HG03354 (cell line): ENCODE measurements around the gene PXN.
"Not testable (repeated sequence)": the region's sequence is repeated elsewhere in the genome, so short reads cannot be mapped to it uniquely, and the experiment has no call there.

Source experiments
- ATAC-seq: cut with Tn5 transposase; IDR thresholded peaks from one replicate; pipeline ENCODE4 v1.9.1; 2021; ENCODE audit warnings: mild to moderate bottlenecking; ENCODE audit not compliant: unreplicated experiment, poor library complexity, severe bottlenecking

Gene PXN

DNA sequence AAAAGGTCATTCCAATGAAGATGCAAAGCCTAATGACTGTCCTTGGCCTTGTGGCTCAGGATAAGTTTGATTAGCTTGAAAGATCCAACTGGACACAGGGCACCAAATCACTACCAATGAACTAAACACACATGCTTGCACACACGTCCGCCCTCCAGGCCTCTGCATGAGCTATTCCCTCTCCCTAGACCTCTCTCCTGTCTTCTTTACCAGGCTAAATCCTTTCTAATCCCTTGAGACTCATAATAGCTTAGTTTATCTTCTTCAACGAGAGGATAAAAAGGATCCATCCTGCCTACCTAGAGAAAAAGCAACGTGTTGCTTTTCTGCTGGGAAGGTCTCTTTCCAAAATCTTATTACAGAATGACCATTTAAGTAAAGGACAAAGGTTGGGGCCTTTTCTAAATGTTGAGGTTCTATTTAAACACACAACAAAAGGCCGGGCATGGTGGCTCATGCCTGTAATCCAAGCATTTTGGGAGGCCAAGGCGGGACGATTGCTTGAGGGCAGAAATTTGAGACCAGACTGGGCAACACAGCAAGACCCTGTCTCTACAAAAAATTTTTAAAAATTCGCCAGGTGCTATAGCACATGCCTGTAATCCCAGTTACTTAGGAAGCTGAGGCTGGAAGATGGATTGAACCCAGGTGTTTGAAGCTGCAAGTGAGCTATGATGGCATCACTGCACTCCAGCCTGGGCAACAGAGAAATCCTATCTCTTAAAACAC, 22.4 kb downstream of the PXN start:
- ATAC-seq = no peak

DNA sequence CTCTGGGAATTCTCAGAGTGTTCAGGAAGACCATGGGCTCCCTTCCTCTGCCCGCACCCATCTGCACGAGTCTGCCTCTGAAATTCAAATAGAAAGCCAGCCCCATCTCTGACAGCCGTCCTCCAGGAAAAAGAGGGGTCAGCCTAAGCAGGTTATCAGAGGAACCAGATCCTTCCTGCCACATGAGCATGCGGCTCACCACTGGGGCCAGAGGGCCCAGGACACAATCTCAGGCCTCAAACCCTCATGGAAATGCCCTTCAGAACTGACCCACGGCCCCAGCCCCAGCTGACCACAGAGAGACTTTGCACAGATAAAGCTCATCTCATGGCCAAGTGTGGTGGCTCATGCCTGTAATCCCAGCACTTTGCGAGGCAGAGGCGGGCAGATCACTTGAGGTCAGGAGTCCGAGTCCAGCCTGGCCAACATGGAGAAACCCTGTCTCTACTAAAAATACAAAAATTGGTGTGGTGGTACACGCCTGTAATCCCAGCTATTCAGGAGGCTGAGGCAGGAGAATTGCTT, 23.2 kb downstream of the PXN start:
- ATAC-seq = no peak

DNA sequence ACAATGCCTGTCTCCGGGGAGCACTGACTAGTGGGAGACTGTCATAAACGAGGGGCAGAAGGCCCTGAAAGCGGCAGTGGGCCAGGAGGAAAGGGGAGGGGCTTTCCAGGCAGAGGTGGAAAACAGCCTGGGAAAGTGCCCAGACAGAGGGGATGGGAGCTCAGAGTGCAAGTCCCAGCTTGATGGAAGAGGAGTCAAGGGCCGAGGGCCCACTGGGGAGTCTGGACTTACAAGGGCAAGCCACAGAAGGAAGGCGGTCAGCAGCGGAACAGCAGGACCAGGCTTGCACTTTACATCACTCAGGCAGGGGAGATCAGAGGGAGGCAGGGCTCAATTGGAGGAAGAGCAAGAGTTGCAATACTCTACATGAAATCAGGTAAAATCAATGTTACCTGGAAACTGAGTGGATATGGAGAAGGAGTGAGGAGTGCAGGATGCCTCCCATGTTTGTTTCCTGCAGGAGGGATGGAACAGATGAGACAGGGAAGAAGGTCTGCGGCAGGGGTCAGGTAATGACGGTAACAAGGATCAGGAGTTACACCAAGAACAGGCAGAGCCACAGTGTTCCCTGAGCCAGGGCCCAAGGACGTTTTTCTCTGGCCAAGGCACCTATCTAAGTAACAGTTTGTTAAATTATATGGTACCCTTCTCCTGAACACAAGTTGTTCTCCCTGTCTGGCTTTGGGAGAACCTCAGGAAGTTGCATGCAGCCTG, 23.8 kb downstream of the PXN start:
- ATAC-seq = no peak

DNA sequence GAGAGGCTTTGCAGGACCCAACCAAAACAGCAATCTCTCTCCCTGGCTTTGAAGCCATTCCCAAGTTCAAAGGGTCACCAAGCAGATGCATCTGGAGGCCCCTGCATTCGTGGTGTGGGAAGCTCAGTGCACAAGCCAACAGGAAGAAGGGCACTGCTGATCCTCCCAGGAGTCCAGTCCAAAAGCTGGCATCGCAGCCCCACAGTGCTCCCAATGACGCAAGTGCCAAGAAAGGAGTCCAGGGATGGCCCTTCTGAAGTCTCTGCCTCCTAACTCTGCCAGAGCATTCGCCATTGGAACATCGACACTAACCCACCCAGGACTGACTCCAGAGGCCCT, 25.1 kb downstream of the PXN start:
- ATAC-seq = no peak

DNA sequence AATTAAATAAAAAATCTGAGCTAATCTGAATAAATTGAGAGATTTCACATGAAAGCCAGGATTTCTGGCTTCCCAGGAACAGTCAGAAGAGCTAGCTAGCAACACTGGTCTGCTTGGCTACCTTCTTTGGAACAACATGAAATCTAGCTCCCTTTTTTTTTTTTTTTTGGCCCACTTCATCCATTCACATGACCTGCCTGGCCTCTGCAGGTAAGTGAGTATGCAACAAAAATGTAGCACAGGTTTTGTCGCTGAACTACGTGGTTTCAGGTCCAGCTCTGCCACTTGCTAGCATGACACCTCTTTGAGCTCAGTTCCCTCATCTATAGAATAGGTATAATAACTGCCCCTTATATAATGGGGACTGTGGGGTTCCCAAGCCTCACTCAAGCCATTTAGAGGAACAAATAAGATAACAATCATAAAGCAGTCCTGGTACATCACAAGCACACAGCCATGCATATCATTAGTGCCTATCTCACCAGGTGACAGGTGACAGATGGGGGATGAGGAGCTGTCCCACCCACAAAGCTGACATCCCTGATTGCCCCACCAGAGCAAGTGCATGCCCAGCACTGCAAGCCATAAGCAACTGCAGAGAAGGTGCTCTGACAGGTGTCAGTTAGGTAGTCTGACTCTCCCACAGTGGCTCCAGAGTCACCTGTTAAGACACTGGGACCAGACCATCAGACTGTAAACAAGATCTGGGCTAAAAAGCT, 25.6 kb downstream of the PXN start:
- ATAC-seq = no peak

DNA sequence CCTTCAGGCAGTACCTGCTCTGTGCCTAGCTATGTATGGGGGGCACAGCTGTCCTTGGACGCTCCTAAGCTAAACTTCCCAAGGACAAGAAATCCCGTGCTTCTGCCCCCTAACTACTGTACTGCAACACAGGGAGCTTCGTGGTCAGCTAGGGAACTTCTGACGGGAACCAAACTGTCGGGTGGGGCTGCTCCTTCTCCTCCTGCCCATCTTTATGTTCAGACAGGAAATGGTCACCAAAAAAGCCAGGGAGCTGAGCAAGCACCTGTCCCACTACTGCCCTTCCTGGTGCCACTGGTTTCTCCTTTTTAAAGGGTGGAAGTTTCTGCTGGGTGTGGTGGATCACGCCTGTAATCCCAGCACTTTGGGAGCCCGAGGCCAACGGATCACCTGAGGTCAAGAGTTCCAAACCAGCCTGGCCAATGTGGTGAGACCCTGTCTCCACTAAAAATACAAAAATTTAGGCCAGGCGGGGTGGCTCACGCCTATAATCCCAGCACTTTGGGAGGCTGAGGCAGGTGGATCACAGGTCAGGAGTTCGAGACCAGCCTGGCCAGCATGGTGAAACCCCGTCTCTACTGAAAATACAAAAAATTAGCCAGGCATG, 26.6 kb downstream of the PXN start:
- ATAC-seq = no peak

DNA sequence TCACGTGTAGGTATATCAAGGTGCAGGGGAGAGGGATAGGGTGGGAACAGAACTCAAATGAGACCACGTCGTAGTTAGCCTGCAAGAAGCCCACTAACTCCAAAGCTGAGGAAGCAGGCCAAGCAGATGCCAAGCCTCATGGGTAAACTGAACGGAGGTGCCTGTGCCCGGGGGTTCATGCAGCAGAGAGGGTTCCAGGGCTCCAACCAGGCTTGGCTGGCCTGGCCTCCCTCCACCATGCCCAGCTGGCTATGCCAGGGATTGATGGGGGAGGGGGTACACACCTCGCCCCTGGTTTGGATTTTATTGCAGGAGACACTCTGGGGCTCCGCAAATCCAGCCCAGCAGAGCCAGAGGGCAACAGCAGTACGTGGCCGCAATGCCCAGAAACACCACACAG, 27.3 kb downstream of the PXN start:
- ATAC-seq = no peak

DNA sequence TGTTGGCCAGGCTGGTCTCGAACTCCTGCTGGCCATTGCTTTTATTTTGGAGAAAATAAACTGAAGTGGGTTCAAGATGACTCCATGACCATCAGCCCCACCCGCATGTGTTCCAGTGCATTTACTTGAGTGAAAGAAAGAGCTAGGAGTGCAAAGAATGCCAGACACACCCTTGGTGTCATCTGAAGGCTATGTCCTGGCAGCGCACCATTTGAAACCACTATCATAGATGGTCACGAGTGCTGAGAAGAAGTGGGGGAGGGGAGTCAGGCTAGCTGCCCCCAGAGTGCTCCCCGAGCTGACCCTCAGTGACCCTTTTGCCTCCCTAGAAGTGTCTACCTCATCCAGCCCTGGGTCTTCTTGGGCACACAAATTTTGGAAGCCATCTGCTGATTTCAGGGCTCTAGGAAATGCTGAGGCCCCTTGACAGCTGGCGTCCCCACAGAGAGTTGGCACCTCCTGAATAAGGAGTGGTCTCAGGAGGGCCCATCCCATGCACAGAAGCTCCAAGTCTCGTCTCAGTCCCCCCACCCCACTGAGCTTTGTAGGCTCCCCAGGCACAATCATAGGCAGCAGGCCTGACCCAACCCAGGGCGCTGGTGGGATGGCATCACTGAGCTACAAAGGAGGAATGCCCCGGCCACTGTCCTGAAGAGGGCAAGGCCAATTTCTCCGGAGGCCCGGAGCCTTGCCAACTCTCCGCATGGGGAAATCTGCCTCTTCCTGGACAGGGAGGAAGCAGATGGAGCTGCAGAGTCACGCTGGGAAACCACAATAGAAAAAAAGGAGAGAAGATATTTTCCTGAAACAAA, 28.0 kb downstream of the PXN start:
- ATAC-seq = no peak

DNA sequence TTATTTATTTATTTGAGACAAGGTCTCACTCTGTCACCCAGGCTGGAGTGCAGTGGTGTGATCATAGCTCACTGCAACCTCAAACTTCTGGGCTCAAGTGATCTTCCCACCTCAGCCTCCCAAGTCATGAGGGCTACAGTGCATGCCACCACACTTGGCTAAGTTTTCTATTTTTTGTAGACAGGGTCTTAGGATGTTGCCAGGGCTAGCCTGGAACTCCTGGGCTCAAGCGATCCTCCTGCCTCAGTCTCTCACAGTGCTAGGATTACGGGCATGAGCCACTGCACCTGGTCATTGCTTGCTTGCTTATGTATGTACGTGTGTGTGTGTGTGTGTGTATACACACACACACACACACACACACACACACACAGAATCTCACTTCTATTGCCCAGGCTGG, 28.7 kb downstream of the PXN start:
- ATAC-seq = not testable (repeated sequence)

DNA sequence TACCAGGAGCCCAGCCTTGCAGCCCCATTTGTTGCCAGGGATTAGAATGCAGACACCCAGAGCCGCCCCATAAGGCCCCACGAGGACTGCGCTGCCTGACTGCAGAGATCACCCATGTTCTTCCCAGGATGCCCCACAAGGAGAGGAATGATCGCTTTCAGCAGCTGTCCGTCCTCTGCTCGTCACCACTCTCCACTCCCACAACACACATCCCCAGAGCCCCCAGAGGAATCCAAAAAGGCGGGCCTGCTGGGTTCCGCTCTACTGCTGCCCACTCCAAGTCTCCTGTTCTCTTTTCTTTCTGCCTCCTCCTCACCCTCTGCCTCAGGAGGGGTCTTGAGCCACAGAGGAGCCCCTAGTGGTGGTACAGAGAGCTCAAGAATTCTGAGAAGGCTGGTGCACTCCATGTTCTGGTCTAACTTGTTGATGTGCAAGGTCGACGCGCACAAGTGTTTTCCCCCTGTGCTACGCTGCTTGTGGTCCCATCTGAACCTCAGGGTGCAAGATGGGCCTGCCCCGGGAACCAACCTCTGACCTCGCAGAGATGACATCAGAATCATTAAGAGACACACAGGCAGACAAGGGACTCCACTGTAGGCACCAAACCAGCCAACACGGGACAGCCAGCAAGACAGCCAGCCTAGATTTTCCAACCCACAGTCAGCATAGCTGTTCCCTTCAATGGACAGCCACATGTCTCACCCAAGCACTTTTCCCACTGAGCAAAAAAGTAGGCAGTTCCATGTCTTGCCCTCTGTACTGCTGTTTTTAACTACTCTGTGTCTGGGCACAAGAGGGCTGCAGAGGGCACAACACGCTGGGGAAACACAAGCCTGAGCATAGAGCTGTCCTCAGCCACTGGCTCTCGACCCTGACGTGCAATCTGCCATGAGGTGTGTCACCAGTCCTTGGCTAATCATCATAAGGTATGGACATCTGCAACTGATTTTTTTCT, 29.9 kb downstream of the PXN start:
- ATAC-seq = no peak

DNA sequence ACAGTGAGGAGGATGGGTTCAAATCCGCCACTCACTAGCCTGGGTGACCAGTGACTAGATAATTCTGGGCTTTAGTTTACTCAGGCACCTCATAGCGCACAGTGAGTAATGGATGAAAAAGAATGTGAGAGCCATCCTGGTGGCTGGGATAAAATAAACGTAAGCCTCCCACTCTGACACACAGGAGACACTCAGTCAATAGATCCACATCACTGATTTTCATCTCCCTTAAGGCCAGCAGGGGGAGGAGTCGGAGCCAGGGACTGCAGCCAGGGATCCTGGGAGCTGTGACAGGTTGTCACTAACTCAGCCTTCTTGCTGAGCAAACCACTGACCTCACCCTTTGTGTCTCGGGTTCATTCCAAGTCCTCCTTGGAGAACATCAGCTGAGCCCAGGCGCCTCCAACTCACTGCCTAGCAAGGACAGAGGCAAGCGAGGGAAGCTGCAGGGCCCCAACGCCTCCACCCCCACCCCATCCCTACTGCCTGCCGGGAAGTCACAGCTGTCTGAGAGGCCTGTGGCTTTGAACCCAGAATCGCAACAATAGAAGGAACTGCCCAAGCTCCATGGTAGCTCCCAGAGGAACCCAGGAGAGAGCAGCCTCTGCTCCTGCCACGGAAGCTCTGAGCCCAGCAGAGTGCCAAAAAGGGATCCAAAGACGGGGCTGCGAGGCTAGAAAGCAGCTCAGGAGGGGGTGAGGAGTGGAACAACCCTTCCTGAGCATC, 30.7 kb downstream of the PXN start:
- no peak for ATAC-seq

DNA sequence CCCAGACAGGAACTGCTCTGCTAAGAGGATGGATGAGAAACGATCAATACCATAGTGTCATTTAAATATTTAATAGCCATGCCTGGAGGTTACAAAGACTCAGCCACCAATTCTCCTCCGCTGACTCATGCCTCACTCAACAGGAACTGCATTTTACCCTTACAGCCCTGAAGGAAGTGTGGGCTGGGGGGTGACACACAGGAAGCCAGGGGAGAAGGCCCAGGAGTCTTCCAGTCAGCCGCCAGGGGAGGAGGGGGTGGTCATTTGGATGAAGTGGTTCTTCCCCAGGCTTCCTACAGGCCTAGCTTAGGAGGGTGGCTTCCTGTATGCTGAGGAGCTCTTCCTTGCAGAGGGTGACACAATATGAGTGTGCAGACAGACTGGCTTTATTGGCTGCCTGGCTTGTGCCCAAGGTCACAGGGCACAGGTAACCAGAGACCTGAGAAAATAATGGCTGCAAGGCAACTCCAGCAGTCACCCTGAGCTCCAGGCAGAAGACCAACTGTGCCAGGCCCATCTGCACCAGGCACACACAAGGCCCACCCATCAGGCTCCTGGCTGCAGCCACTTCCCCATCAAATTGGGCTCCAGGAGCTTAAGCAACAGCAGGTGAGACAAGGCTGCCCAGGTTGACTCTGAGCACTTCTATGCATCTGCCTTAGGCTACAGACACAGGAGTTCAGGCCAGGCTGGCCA, 34.1 kb downstream of the PXN start:
- no peak for ATAC-seq

DNA sequence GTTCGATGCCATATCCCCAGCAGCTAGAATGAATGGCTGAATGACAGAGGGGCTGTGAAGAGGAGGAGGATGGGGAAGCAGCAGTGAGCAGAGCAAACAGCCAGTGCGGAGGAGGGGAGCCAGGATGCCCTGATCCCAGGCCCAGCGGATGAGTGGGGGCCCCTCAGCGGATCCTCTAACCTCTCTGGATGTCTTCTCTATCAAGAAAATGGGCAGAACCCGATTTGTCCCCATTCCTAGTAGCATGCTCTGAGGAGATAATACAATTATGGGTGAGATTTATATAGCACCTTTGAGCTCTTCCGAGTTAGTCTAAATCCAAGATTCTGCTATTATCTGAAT, 34.6 kb downstream of the PXN start:
- ATAC-seq = no peak

DNA sequence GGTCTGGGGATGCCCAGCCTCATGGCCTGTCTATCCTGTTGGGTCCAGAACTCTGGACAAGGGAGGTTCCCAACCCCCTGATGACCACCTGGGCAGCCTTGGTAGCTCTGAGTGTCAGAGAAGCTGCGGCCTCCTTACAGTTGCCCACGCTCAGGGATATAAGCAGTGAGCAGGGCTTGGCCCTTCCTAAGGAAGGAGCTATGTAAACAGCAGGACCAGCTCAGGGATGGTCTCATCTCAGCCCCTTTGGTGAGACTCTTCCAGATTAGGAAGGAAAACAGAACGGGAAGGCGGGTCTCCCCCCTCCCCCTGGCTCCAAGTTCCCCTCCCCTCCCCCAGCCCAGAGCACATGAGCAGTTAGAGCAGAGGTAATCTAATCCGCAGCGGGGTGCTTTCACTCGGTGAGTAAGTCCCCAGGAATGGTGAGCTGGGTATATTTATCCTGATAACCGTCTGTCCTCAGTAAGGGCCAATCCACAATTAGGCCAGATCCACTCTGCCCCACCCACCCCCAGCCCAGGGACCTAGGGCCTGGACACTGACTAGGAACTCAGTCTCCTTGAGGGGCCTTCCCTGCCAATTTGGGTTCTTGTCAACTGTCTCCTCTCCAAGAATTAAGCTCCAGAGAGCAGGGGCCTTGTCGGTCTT, 35.1 kb downstream of the PXN start:
- no peak for ATAC-seq

DNA sequence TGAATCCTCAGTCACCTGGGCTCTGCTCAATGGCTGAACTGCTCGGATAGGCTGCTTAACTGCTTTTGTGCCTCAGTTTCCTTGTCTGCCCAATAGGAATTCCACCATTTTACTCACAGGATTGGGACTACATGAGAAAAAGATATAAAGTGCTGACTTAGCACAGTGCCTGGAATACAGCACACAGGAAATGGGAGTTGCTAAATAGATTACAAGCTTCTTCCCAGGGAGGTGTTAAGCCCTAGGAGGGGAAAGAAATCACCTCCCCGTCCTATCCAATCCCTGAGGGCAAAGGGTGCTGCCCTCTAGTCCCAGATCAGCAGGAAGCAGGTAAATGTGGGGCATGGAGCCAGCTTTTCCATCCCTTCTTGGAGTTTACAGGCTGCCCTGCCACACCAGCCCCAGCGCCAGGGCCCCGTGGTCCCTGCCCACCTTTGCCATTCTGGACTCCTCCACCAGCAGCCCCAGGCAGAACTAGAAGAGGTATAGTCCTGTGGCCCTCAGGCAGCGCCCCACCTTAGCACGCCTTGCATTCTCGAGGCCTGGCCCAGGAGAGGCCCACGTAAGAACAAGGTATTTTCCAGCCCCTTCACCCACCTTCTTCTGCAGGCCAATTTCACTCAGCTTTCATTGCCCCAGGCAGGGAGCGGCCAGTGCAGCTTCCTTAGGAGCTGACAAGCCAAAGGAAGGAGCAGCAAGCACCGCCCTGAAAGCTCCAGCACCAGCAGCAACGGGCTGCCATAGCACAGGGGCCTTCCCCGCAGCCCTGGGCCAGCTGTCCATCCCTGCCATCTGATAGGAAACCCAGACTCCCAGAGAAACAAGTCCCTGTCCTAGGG, 35.8 kb downstream of the PXN start:
- no peak for ATAC-seq

DNA sequence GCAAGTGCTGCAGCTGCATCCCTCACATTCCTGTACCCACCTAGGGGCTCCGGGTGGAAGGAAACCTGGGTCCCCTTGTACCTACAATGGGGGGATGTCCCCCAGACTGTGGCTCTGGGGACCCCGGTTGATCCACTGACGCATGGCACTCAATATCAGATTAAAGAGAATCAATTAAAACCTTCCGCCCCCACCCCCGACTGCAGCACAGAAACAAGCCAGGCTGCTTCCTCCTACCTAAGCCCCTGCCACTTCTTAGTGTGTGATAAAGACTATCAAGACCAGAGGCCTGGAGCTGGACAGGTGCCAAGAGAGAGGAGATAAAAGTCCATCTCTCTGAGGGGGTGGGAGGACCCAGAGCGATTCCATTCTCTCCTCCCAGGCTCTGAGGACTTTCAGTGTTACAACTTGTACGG, 36.5 kb downstream of the PXN start:
- no peak for ATAC-seq
